Memory B cell (primary cell): ENCODE data around the gene HBG2.

Experiments used
- ATAC-seq: fragments of 150-1000 bp; cut with Tn5 transposase; 2 replicates; pipeline ENCODE4 v1.10.0; 2021; ENCODE audit warnings: low read depth, mild to moderate bottlenecking, moderate library complexity
- DNase-seq, 2 donors: peaks; one replicate each; pipeline ENCODE4 v3.0.0; 2022; ENCODE audit warnings: low spot score in 2 of 2
- H3K27ac Mint-ChIP-seq: one replicate; pipeline ENCODE4 v1.8.0; 2022; ENCODE audit warnings: mild to moderate bottlenecking, moderate library complexity, mixed read lengths
- H3K27me3 Mint-ChIP-seq: one replicate; pipeline ENCODE4 v1.8.0; 2022; ENCODE audit warnings: mixed read lengths
- H3K36me3 Mint-ChIP-seq: one replicate; pipeline ENCODE4 v1.8.0; 2022; ENCODE audit warnings: mild to moderate bottlenecking, mixed read lengths
- H3K4me1 Mint-ChIP-seq: one replicate; pipeline ENCODE4 v1.8.0; 2022; ENCODE audit warnings: mixed read lengths
- H3K4me3 Mint-ChIP-seq: one replicate; pipeline ENCODE4 v1.8.0; 2022; ENCODE audit warnings: mild to moderate bottlenecking, moderate library complexity, mixed read lengths
- H3K9me3 Mint-ChIP-seq: one replicate; pipeline ENCODE4 v1.8.0; 2022; ENCODE audit warnings: mixed read lengths

HBG2 gene

DNA sequence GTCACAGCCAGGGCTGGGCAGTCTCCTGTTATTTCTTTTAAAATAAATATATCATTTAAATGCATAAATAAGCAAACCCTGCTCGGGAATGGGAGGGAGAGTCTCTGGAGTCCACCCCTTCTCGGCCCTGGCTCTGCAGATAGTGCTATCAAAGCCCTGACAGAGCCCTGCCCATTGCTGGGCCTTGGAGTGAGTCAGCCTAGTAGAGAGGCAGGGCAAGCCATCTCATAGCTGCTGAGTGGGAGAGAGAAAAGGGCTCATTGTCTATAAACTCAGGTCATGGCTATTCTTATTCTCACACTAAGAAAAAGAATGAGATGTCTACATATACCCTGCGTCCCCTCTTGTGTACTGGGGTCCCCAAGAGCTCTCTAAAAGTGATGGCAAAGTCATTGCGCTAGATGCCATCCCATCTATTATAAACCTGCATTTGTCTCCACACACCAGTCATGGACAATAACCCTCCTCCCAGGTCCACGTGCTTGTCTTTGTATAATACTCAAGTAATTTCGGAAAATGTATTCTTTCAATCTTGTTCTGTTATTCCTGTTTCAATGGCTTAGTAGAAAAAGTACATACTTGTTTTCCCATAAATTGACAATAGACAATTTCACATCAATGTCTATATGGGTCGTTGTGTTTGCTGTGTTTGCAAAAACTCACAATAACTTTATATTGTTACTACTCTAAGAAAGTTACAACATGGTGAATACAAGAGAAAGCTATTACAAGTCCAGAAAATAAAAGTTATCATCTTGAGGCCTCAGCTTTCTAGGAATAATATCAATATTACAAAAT is 33.7 kb upstream of the HBG2 start:
- Mint-ChIP-seq H3K4me1 (no peaks in the 10 kb centered on the region), H3K36me3 (no peaks in the 10 kb centered on the region), H3K4me3 (no peak overlapping the region), H3K27me3 (peaks cover 5% of the 10 kb centered on the region), H3K27ac (no peak overlapping the region), H3K9me3 (no peaks in the 10 kb centered on the region)
- DNase-seq = no peak
- ATAC-seq = no peak

DNA sequence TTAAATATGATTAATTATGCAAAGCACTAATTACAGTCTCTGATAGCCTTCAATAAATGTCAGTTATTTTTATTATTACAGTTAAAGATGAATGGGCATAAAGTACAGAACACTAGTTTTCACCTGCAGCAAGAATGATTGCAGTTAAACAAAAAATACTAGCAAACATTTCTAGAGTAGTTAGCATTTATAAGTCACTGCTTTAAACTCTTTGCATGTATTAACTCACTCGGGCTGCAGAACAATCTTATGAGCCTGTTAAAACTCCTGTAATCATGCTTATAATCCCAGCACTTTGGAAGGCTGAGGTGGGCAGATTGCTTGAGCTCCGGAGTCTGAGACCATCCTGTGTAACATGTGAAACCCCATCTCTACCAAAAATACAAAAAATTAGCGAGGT is 32.3 kb upstream of the HBG2 start:
- ATAC-seq = no peak
- H3K27me3 Mint-ChIP-seq = peaks cover 5% of the 10 kb centered on the region
- H3K36me3 Mint-ChIP-seq = no peaks in the 10 kb centered on the region
- H3K27ac Mint-ChIP-seq = no peak overlapping the region
- no peak for DNase-seq
- H3K4me1 Mint-ChIP-seq = no peaks in the 10 kb centered on the region
- no peaks in the 10 kb centered on the region for H3K9me3 Mint-ChIP-seq
- H3K4me3 Mint-ChIP-seq = no peak overlapping the region

DNA sequence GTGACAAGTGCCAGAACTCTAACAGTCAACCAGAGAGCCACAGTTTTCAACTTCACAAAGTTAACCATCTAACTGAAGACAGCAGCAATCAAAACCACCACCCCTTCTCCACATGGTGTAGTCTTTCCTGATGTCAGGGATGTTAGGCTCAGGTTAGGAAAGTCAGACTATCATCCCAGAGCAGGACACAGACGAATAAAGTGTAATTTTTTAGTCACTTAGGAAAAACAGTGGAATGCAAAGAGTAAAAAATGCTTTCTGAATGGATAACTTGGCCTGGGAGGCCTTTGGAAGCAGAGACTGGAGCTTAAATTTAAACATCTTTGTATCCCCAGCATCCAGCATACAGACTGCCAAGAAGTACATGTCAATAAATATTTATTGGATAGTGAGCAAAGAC is 31.8 kb upstream of the HBG2 start:
- no peaks in the 10 kb centered on the region for H3K9me3 Mint-ChIP-seq
- no peak for ATAC-seq
- peaks cover 5% of the 10 kb centered on the region for H3K27me3 Mint-ChIP-seq
- H3K4me1 Mint-ChIP-seq = no peaks in the 10 kb centered on the region
- H3K36me3 Mint-ChIP-seq = no peaks in the 10 kb centered on the region
- no peak overlapping the region for H3K27ac Mint-ChIP-seq
- no peak overlapping the region for H3K4me3 Mint-ChIP-seq
- DNase-seq = no peak

DNA sequence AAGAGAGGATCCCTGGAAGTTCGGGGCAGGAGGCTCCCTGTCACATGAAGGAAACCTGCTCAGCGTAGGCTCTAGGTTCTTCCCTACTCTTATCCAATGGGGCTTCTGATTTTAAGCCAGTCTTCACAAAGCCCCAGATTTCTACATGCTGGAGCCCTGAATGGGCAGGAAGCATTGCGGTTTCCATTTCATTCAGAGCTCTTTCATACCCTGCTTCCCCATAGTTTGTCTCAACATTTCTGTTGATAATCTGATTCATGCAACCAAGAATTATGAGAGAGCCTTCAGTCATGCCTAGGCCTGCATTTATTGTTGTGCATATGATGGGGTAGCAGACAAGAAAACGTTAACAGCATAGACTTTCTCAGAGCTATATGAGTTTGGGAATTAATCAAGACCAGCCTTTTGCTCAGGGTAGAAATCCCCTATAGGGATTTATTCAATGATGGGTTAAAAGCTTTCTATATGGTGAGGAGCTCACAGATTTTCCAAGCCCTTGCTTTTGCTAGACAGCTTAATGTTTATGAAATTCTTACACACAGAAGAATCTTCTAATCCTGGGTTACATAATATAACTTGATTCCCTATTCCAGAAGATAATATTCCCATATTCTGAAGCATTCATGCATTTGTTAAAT is 31.2 kb upstream of the HBG2 start:
- no peak for ATAC-seq
- Mint-ChIP-seq H3K4me1 (no peaks in the 10 kb centered on the region), H3K9me3 (no peaks in the 10 kb centered on the region), H3K27me3 (peaks cover 5% of the 10 kb centered on the region), H3K36me3 (no peaks in the 10 kb centered on the region), H3K27ac (no peak overlapping the region), H3K4me3 (no peak overlapping the region)
- DNase-seq = no peak

DNA sequence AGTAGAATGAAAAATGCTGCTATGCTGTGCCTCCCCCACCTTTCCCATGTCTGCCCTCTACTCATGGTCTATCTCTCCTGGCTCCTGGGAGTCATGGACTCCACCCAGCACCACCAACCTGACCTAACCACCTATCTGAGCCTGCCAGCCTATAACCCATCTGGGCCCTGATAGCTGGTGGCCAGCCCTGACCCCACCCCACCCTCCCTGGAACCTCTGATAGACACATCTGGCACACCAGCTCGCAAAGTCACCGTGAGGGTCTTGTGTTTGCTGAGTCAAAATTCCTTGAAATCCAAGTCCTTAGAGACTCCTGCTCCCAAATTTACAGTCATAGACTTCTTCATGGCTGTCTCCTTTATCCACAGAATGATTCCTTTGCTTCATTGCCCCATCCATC is 30.1 kb upstream of the HBG2 start:
- ATAC-seq (no peak), DNase-seq (no peak)
- no peaks in the 10 kb centered on the region for H3K9me3 Mint-ChIP-seq
- H3K4me3 Mint-ChIP-seq = no peak overlapping the region
- H3K27ac Mint-ChIP-seq = no peak overlapping the region
- no peaks in the 10 kb centered on the region for H3K4me1 Mint-ChIP-seq
- H3K36me3 Mint-ChIP-seq = no peaks in the 10 kb centered on the region
- H3K27me3 Mint-ChIP-seq = peaks cover 5% of the 10 kb centered on the region

DNA sequence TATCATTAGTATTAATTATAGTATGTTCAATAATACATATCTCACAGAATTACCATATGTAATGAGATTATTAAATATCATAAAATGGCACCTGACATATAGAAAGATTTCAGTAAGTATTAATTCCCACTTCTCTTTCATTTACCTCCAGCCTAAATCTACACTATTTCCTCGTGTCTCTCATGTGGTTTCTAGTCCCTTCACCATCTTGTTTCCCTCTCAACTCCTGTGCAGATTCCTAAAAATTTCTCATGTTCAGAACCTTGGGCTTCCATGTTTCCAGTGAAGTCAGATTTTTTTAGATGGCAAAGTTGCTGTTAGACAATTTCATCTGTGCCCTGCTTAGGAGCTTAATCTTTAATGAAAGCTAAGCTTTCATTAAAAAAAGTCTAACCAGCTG is 29.3 kb upstream of the HBG2 start:
- ATAC-seq (no peak), DNase-seq (no peak)
- H3K4me3 Mint-ChIP-seq = no peak overlapping the region
- no peaks in the 10 kb centered on the region for H3K9me3 Mint-ChIP-seq
- no peak overlapping the region for H3K27ac Mint-ChIP-seq
- peaks cover 5% of the 10 kb centered on the region for H3K27me3 Mint-ChIP-seq
- H3K36me3 Mint-ChIP-seq = no peaks in the 10 kb centered on the region
- H3K4me1 Mint-ChIP-seq = no peaks in the 10 kb centered on the region

DNA sequence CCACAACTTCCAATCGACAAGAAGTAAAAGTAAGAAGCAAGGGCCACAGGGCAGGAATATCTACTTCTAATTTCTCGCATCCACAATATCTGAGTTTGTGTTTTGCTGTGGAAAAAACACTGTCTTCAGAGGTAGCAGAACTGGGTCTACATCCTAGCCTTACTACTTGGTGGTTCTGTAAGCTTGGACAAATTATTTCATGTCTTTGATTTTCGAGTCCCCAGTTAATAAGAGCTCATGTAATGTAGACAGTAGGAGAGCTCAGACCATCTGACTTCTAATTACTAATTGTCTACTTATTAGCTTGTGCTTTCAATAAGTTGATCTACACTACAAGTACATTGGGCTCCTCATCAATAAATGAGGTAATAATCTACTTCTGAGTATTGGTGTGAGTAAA is 28.5 kb upstream of the HBG2 start:
- DNase-seq (no peak), ATAC-seq (no peak)
- Mint-ChIP-seq H3K27me3 (peaks cover 5% of the 10 kb centered on the region), H3K4me1 (no peaks in the 10 kb centered on the region), H3K9me3 (no peaks in the 10 kb centered on the region), H3K36me3 (no peaks in the 10 kb centered on the region), H3K27ac (no peak overlapping the region), H3K4me3 (no peak overlapping the region)

DNA sequence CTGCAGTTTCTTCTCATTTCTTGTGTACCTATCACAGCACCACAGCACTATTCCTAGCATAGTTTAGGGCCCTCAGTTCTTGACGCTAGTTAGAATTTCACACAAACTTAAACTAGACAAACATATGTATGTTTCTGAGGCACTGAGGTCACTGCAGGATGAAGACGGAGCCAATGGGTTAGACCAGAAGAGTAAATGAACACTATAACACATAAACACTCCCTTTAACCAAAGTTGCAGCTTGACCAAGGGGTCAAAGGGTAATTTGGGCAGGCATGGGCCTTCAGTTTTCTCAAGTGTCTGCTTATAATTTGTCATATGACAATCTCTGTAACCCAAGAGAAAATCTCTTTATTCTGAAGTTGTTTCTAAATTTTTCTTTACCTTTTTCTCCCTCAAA is 28.0 kb upstream of the HBG2 start:
- ATAC-seq (no peak), DNase-seq (no peak)
- H3K4me3 Mint-ChIP-seq = no peak overlapping the region
- H3K36me3 Mint-ChIP-seq = no peaks in the 10 kb centered on the region
- no peaks in the 10 kb centered on the region for H3K4me1 Mint-ChIP-seq
- H3K27me3 Mint-ChIP-seq = peaks cover 7% of the 10 kb centered on the region
- no peak overlapping the region for H3K27ac Mint-ChIP-seq
- no peaks in the 10 kb centered on the region for H3K9me3 Mint-ChIP-seq

DNA sequence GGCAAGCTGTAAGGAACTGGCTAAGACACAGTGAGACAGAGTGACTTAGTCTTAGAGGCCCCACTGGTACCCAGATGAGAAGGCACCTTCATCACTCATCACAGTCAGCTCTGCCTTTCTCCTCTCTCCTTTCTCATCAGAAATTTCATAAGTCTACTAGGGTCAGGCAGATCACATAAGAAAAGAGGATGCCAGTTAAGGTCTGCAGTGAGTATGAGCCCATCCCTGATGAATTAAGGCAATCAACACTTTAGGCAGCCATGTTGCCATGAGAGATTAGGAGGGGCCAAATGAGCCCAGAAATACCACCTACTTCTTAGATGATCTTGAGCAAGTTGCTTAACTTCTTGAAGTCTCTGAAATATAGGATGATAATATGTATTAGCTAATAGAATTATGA is 27.0 kb upstream of the HBG2 start:
- DNase-seq = no peak
- no peaks in the 10 kb centered on the region for H3K9me3 Mint-ChIP-seq
- no peaks in the 10 kb centered on the region for H3K4me1 Mint-ChIP-seq
- no peak for ATAC-seq
- peaks cover 7% of the 10 kb centered on the region for H3K27me3 Mint-ChIP-seq
- H3K36me3 Mint-ChIP-seq = no peaks in the 10 kb centered on the region
- H3K27ac Mint-ChIP-seq = no peak overlapping the region
- H3K4me3 Mint-ChIP-seq = no peak overlapping the region

DNA sequence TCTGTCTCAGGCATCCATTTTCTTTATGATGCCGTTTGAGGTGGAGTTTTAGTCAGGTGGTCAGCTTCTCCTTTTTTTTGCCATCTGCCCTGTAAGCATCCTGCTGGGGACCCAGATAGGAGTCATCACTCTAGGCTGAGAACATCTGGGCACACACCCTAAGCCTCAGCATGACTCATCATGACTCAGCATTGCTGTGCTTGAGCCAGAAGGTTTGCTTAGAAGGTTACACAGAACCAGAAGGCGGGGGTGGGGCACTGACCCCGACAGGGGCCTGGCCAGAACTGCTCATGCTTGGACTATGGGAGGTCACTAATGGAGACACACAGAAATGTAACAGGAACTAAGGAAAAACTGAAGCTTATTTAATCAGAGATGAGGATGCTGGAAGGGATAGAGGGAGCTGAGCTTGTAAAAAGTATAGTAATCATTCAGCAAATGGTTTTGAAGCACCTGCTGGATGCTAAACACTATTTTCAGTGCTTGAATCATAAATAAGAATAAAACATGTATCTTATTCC is 26.1 kb upstream of the HBG2 start:
- Mint-ChIP-seq H3K9me3 (no peaks in the 10 kb centered on the region), H3K36me3 (no peaks in the 10 kb centered on the region), H3K4me3 (no peak overlapping the region), H3K27ac (no peak overlapping the region), H3K4me1 (no peaks in the 10 kb centered on the region), H3K27me3 (peaks cover 7% of the 10 kb centered on the region)
- ATAC-seq (no peak), DNase-seq (no peak)

DNA sequence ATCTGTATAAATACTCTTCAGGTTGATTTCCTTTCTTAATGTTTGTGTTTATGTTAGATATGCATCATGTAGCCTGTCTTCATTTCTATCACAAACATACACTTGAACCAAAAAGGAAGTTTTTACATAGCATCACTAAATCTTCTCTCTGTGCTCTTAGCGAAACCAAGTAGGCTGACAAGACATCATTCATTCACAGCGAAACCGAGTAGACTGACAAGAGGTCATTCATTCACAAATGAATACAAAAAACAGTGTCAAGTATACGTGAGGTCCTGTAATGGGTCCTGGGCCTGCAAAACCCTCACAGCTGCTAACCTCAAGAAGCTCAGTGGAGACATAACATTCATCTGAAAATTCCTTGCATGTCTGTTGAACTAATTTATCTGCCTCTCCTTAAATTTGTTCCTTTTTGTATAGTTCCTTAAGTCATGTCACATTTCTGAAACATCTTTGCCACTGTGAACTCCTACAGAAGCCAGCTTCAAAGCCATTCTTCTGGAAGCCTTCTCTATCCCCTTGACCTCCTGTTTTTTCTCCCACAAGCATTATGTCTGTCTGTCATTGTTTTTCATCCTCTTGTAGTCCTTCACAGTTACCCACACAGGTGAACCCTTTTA is 25.0 kb upstream of the HBG2 start:
- DNase-seq (no peak), ATAC-seq (no peak)
- Mint-ChIP-seq H3K4me3 (no peak overlapping the region), H3K4me1 (no peaks in the 10 kb centered on the region), H3K9me3 (no peaks in the 10 kb centered on the region), H3K27me3 (peaks cover 3% of the 10 kb centered on the region), H3K27ac (no peak overlapping the region), H3K36me3 (no peaks in the 10 kb centered on the region)

DNA sequence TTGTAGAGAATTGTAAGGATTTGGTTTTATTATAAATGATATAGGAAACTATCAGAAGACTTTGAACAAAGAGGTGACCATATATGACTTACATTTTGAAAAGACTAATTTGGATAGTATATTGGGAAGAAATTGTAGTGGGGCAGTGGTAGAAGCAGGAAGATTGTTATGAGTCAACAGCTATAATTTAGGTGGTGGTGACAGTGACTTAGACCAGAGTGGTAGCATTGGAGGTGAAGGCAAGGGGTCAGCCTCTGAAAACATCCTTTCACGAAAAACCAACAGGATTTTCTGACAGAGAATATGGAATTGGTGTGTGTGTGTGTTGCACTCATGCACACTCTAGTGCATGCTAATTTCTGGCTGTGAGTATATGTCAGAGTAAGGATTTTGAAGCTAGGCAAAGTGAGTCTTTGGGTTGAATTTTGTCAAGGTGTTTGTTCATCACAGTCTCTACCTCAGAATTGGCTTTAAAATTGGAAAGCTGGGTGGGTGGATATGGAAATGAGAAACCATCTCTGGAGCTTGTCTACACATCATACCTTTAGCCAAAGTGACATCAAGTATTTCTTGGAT is 23.3 kb upstream of the HBG2 start:
- no peak for ATAC-seq

DNA sequence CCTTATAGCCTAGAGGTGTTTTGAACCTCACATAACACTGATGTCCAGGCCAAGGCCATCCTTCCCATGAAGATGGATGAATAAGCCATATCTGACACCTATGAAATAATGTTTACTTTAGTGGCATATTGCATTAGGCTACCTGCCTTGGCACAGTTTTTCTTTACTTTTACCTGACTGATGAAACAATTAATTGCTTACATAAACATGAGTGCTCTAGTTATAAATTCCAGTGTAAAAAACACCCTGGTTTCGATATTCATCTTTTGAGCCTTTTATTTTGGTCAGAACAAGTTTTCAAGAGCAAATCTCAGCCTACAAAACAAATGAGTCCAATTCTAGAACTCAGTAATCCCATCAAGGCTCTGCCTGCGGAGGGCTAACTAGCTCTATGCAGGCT is 22.1 kb upstream of the HBG2 start:
- Mint-ChIP-seq H3K4me1 (no peaks in the 10 kb centered on the region), H3K27me3 (peaks cover 6% of the 10 kb centered on the region), H3K36me3 (no peaks in the 10 kb centered on the region), H3K4me3 (no peak overlapping the region), H3K27ac (no peak overlapping the region), H3K9me3 (no peaks in the 10 kb centered on the region)
- no peak for ATAC-seq
- no peak for DNase-seq

More for the DNA sequence above, 23.3 kb upstream of the HBG2 start:
- H3K36me3 Mint-ChIP-seq = no peaks in the 10 kb centered on the region
- H3K27me3 Mint-ChIP-seq = peaks cover 6% of the 10 kb centered on the region
- no peak overlapping the region for H3K4me3 Mint-ChIP-seq
- H3K9me3 Mint-ChIP-seq = no peaks in the 10 kb centered on the region
- H3K27ac Mint-ChIP-seq = no peak overlapping the region
- no peak for DNase-seq
- H3K4me1 Mint-ChIP-seq = no peaks in the 10 kb centered on the region

DNA sequence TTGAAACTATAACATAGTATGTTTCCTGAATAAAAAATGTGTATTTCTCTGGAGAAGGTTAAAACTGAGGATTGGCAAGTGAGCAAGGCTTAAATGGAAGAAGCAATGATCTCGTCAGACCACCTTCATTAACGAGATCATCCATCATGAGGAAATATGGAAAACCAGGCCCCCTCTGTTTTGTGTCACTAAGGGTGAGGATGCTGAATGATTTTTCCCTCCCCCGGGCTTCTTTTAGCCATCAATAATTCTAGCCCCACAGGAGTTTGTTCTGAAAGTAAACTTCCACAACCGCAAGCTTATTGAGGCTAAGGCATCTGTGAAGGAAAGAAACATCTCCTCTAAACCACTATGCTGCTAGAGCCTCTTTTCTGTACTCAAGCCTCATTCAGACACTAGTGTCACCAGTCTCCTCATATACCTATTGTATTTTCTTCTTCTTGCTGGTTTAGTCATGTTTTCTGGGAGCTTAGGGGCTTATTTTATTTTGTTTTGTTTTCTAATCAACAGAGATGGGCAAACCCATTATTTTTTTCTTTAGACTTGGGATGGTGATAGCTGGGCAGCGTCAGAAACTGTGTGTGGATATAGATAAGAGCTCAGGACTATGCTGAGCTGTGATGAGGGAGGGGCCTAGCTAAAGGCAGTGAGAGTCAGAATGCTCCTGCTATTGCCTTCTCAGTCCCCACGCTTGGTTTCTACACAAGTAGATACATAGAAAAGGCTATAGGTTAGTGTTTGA is 21.0 kb upstream of the HBG2 start:
- H3K27me3 Mint-ChIP-seq = peaks cover 7% of the 10 kb centered on the region
- H3K4me1 Mint-ChIP-seq = no peaks in the 10 kb centered on the region
- no peak for ATAC-seq
- no peak overlapping the region for H3K27ac Mint-ChIP-seq
- DNase-seq = no peak
- H3K9me3 Mint-ChIP-seq = no peaks in the 10 kb centered on the region
- no peak overlapping the region for H3K4me3 Mint-ChIP-seq
- H3K36me3 Mint-ChIP-seq = no peaks in the 10 kb centered on the region
